SK-N-SH (cell line): ENCODE measurements around the gene IL32. TPM values are rescaled to one million over a fixed set of nuclear protein-coding genes. Genes with fewer than 3 reads are reported as not detected.
"Not testable (repeated sequence)": the region's sequence is repeated elsewhere in the genome, so short reads cannot be mapped to it uniquely, and the experiment has no call there.

Experiments used
- CTCF ChIA-PET: fragments of 300-600, 350-600 bp; formaldehyde crosslinking; extraction: SDS; loops from one replicate; lab custom pipeline; 2021; lab: Yijun Ruan, JAX
- POLR2A ChIA-PET: fragments of 350-600 bp; sonication (Branson Sonifier 250); formaldehyde crosslinking; extraction: SDS; loops from one replicate; lab custom pipeline; 2020; ENCODE audit warnings: antibody characterized with exemption, inconsistent platforms; lab: Yijun Ruan, JAX
- DNase-seq: peaks from one replicate; pipeline ENCODE4 v3.0.0; 2012
- H2AFZ ChIP-seq: fragments of 200-600 bp; sonication (generic); 2 replicates; pipeline ENCODE4 v1.8.1; 2016; ENCODE audit warnings: antibody characterized with exemption, mild to moderate bottlenecking, low read depth
- H3F3A ChIP-seq: fragments of 200-600 bp; sonication (generic); replicated peaks from 2 replicates; pipeline ENCODE3; 2016; ENCODE audit warnings: antibody characterized with exemption, mild to moderate bottlenecking; ENCODE audit not compliant: insufficient read depth
- H3K27ac ChIP-seq, 2 experiments: fragments of 200-500 bp in 1 of 2; fragments of 200-600 bp in 1 of 2; sonication (Bioruptor generic) in 1 of 2; sonication (generic), shearing (Covaris generic) in 1 of 2; 2 replicates each; pipeline versions ENCODE4 v1.5.1 to v1.6.1; 2014 to 2016; ENCODE audit warnings: low read depth in 2 of 2, inconsistent platforms in 1 of 2, low read length in 1 of 2, mild to moderate bottlenecking in 1 of 2, mixed read lengths in 1 of 2
- H3K27me3 ChIP-seq: fragments of 200-600 bp; sonication (generic), shearing (Covaris generic); 2 replicates; pipeline ENCODE4 v1.6.1; 2016; ENCODE audit warnings: mixed run types; ENCODE audit not compliant: insufficient read depth
- H3K36me3 ChIP-seq, 2 experiments: fragments of 200-500 bp in 1 of 2; fragments of 200-600 bp in 1 of 2; sonication (Bioruptor generic) in 1 of 2; sonication (generic) in 1 of 2; replicated peaks in 1 of 2; 2 replicates each; pipeline versions ENCODE3 to v1.5.1; 2014 to 2016; ENCODE audit warnings: low read length in 1 of 2, mild to moderate bottlenecking in 1 of 2; ENCODE audit not compliant: insufficient read depth in 2 of 2, control insufficient read depth in 1 of 2
- H3K4me1 ChIP-seq, 2 experiments: fragments of 200-500 bp in 1 of 2; fragments of 200-600 bp in 1 of 2; sonication (Bioruptor generic) in 1 of 2; sonication (generic), shearing (Covaris generic) in 1 of 2; 2 replicates each; pipeline versions ENCODE4 v1.5.1 to v1.6.1; 2014 to 2016; ENCODE audit warnings: low read depth in 1 of 2, low read length in 1 of 2, mixed run types in 1 of 2; ENCODE audit not compliant: insufficient read depth in 2 of 2, control insufficient read depth in 1 of 2
- H3K4me2 ChIP-seq: fragments of 200-600 bp; sonication (generic), shearing (Covaris generic); 2 replicates; pipeline ENCODE4 v1.6.1; 2017; ENCODE audit warnings: mixed run types
- H3K4me3 ChIP-seq, 2 experiments: fragments of 200-500 bp in 1 of 2; fragments of 200-600 bp in 1 of 2; sonication (Bioruptor generic) in 1 of 2; sonication (generic), shearing (Covaris generic) in 1 of 2; 2 replicates each; pipeline versions ENCODE4 v1.5.1 to v1.8.1; 2014 to 2016; ENCODE audit warnings: low read depth in 2 of 2, inconsistent platforms in 1 of 2, low read length in 1 of 2, mild to moderate bottlenecking in 1 of 2, mixed read lengths in 1 of 2, moderate library complexity in 1 of 2
- H3K79me2 ChIP-seq: fragments of 200-600 bp; sonication (generic); 2 replicates; pipeline ENCODE4 v1.8.1; 2017; ENCODE audit warnings: mild to moderate bottlenecking; ENCODE audit not compliant: insufficient read depth
- H3K9ac ChIP-seq: fragments of 200-600 bp; sonication (generic); 2 replicates; pipeline ENCODE4 v1.6.1; 2017; ENCODE audit warnings: mixed run types
- H3K9me2 ChIP-seq: fragments of 200-600 bp; sonication (generic); 2 replicates; pipeline ENCODE4 v1.6.1; 2017; ENCODE audit warnings: mixed run types
- H3K9me3 ChIP-seq: fragments of 200-600 bp; sonication (generic); 2 replicates; pipeline ENCODE4 v1.6.1; 2017; ENCODE audit warnings: mixed run types, mild to moderate bottlenecking, moderate library complexity
- H4K20me1 ChIP-seq: fragments of 200-600 bp; sonication (generic); 2 replicates; pipeline ENCODE4 v1.6.1; 2017; ENCODE audit warnings: mild to moderate bottlenecking, mixed run types; ENCODE audit not compliant: insufficient read depth
- EP300 ChIP-seq, 2 experiments: IDR thresholded peaks; 2 replicates each; pipeline versions ENCODE4 v1.4.0 to v1.6.1; 2012; ENCODE audit warnings: borderline replicate concordance in 1 of 2, low read depth in 1 of 2, low read length in 1 of 2
- FOXM1 ChIP-seq: IDR thresholded peaks from 2 replicates; pipeline ENCODE4 v1.4.0; 2012; ENCODE audit warnings: low read depth, mild to moderate bottlenecking
- GATA2 ChIP-seq: sonication (generic); formaldehyde crosslinking; IDR thresholded peaks from 2 replicates; pipeline ENCODE4 v1.5.0; 2020; ENCODE audit warnings: mild to moderate bottlenecking, missing genetic modification reagents
- MXI1 ChIP-seq: IDR thresholded peaks from 2 replicates; pipeline ENCODE4 v1.6.1; 2012; ENCODE audit warnings: mild to moderate bottlenecking, low read depth, low read length, improper control_type of control experiment
- NFIC ChIP-seq: IDR thresholded peaks from 2 replicates; pipeline ENCODE4 v1.4.0; 2012; ENCODE audit warnings: borderline replicate concordance
- POLR2AphosphoS5 ChIP-seq: IDR thresholded peaks from 2 replicates; pipeline ENCODE4 v1.6.1; 2012; ENCODE audit warnings: low read depth, low read length
- RAD21 ChIP-seq: IDR thresholded peaks from 2 replicates; pipeline ENCODE4 v1.6.1; 2012; ENCODE audit warnings: mild to moderate bottlenecking, low read length
- RXRA ChIP-seq: IDR thresholded peaks from 2 replicates; pipeline ENCODE4 v1.4.0; 2012; ENCODE audit warnings: low read depth, mild to moderate bottlenecking, borderline replicate concordance
- SIN3A ChIP-seq: IDR thresholded peaks from 2 replicates; pipeline ENCODE4 v1.6.1; 2012; ENCODE audit warnings: low read depth, mild to moderate bottlenecking, low read length, moderate library complexity, borderline replicate concordance
- SMC3 ChIP-seq: IDR thresholded peaks from 2 replicates; pipeline ENCODE4 v1.6.1; 2012; ENCODE audit warnings: low read depth, low read length, improper control_type of control experiment
- TAF1 ChIP-seq: IDR thresholded peaks from 2 replicates; pipeline ENCODE4 v1.6.1; 2012; ENCODE audit warnings: low read depth, mild to moderate bottlenecking, low read length, moderate library complexity, borderline replicate concordance
- TEAD4 ChIP-seq: IDR thresholded peaks from 2 replicates; pipeline ENCODE4 v1.4.0; 2012; ENCODE audit warnings: mild to moderate bottlenecking, borderline replicate concordance; ENCODE audit not compliant: insufficient read depth
- YY1 ChIP-seq: IDR thresholded peaks from 2 replicates; pipeline ENCODE4 v1.4.0; 2012; ENCODE audit warnings: low read depth, mild to moderate bottlenecking
- WGBS: methylation state at CpG from one replicate; pipeline ENCODE4 v1.1.6; 2017; ENCODE audit warnings: low lambda C conversion rate; 5-methylcytosine and 5-hydroxymethylcytosine counted together
- polyA plus RNA-seq, 3 experiments: library from polyadenylated mRNA; depleted of rRNA; stranded (reverse); fragments of >200 nt; gene quantifications; 2 replicates each; pipeline ENCODE4 v1.2.3, GENCODE V29; 2012
- TF ChIP-seq, protein P1 (sequence below): IDR thresholded peaks from 2 replicates; pipeline ENCODE4 v1.4.0; 2012; ENCODE audit warnings: low read depth
- TF ChIP-seq, protein P2 (sequence below): fragments of 150-350 bp; IDR thresholded peaks from 2 replicates; pipeline ENCODE4 v1.6.1; 2016; ENCODE audit warnings: mild to moderate bottlenecking, low read depth, low read length
- TF ChIP-seq, protein P3 (sequence below): IDR thresholded peaks from 2 replicates; pipeline ENCODE4; 2012
- TF ChIP-seq, protein P4 (sequence below): IDR thresholded peaks from 2 replicates; pipeline ENCODE4 v1.4.0; 2012; ENCODE audit warnings: low read depth, borderline replicate concordance

The IL32 gene
- polyA plus RNA-seq, 1 of the 3 experiments (the other 2 are of a cell fraction): 26.4 TPM

DNA sequence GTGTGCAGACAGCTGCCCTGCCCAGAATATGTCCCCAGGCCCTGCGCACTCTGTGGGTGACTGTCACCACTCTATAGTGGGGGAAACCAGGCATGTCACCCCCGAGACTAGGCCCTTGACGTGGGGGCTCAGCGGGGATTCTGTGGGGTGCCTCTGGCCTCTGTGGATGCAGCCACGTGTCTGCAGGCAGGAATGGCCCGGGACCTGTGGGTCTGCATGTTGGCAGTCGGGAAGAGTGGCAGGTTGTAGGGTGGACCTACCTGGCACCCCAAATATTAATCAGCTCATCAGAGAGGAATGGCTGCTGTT is 954 bp downstream of the IL32 start (continued):
- TF ChIP-seq MXI1: no peak
- TF ChIP-seq NFIC: no peak
- TF ChIP-seq, protein P1, sequence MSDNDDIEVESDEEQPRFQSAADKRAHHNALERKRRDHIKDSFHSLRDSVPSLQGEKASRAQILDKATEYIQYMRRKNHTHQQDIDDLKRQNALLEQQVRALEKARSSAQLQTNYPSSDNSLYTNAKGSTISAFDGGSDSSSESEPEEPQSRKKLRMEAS: no peak
- TF ChIP-seq YY1: no peak
- TF ChIP-seq EP300 (IDR thresholded peaks at IDR 0.05; ENCODE audit: borderline replicate concordance in 1 of 2, low read depth in 1 of 2, low read length in 1 of 2): no peak

DNA sequence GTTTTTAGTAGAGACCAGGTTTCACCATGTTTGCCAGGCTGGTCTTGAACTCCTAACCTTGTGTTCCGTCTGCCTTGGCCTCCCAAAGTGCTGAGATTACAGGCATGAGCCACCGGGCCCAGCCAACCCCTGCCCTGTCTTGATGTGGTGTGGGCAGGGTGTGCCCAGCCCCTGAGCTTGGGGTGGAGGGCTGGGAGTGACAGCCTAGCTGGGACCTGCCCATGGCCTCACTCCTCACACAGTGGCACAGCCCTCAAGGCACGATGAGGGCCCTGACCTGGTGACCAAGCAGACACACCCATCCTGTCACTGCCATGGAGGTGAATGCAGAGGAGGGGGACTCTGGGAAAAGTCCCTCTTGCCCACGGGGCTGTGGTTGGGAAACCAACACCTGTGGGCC is 3.0 kb downstream of the IL32 start:
- Histone ChIP-seq H3K4me2 (no peak overlapping the region), H2AFZ (no peak overlapping the region), H3K27me3 (no peaks in the 10 kb centered on the region; the same call in 1 of the 2 replicates), H3K9me3 (no peaks in the 10 kb centered on the region), H3K9me2 (no peaks in the 10 kb centered on the region), H3K9ac (no peak overlapping the region), H3K27ac (no peak overlapping the region), H3K4me1 (no peaks in the 10 kb centered on the region; a peak in 1 of 4 replicates), H3K79me2 (no peaks in the 10 kb centered on the region), H4K20me1 (no peaks in the 10 kb centered on the region), H3K4me3 (no peak overlapping the region), H3F3A (no peaks in the 10 kb centered on the region), H3K36me3 (no peaks in the 10 kb centered on the region)
- WGBS: 100% methylated on average over 1 of the region's 4 CpGs
- CTCF ChIA-PET: interaction anchor here (2.9 kb wide), 1 partner anchor 9 kb away, joined by 12 read pairs; no protein-coding TSS in a partner anchor
- TF ChIP-seq POLR2AphosphoS5 (no peak), RXRA (no peak), YY1 (no peak)
- TF ChIP-seq, protein P2, sequence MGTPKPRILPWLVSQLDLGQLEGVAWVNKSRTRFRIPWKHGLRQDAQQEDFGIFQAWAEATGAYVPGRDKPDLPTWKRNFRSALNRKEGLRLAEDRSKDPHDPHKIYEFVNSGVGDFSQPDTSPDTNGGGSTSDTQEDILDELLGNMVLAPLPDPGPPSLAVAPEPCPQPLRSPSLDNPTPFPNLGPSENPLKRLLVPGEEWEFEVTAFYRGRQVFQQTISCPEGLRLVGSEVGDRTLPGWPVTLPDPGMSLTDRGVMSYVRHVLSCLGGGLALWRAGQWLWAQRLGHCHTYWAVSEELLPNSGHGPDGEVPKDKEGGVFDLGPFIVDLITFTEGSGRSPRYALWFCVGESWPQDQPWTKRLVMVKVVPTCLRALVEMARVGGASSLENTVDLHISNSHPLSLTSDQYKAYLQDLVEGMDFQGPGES: no peak
- POLR2A ChIA-PET: no interaction called here
- no peak for DNase-seq

DNA sequence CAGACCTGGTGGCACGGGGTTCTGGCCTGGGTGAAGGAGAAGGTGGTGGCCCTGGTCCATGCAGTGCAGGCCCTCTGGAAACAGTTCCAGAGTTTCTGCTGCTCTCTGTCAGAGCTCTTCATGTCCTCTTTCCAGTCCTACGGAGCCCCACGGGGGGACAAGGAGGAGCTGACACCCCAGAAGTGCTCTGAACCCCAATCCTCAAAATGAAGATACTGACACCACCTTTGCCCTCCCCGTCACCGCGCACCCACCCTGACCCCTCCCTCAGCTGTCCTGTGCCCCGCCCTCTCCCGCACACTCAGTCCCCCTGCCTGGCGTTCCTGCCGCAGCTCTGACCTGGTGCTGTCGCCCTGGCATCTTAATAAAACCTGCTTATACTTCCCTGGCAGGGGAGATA is 3.7 kb downstream of the IL32 start:
- DNase-seq, H3K9me3 ChIP-seq, H3K36me3 ChIP-seq, H3K4me1 ChIP-seq, H3K4me3 ChIP-seq, H3K4me2 ChIP-seq, H3K27ac ChIP-seq, H3K27me3 ChIP-seq, H4K20me1 ChIP-seq, POLR2A ChIA-PET, H3F3A ChIP-seq, H2AFZ ChIP-seq, H3K9ac ChIP-seq, H3K79me2 ChIP-seq, H3K9me2 ChIP-seq: not testable (repeated sequence)
- 84% methylated on average over 10 of the region's 11 CpGs for WGBS
- CTCF ChIA-PET: interaction anchor here (2.9 kb wide), 1 partner anchor 10 kb away, joined by 12 read pairs; no protein-coding TSS in a partner anchor

DNA sequence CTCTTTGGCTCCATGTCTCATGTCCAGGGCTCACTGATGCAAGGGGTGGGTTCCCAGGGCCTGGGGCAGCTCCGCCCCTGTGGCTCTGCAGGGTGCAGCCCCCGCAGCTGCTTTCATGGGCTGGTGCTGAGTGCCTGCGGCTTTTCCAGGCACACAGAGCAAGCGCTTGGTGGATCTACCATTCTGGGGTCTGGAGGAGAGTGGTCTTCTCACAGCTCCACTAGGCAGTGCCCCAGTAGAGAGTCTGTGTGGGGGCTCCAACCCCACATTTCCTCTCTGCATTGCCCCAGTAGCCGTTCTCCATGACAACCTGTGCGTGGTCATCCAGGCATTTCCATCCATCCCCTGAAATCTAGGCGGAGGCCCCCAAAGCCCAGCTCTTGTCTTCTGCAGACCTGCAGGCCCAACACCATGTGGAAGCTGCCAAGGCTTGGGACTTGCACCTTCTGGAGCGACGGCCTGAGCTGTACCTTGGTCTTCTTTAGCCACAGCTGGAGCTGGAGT is 5.2 kb downstream of the IL32 start:
- ChIA-PET POLR2A (no interaction called here), CTCF (interaction anchor here (2.9 kb wide), 1 partner anchor 12 kb away, joined by 12 read pairs; no protein-coding TSS in a partner anchor)
- WGBS: 85% methylated on average over 6 of the region's 9 CpGs
- TF ChIP-seq TEAD4 (no peak), POLR2AphosphoS5 (no peak), GATA2 (CRISPR knock-in tag) (no peak), SIN3A (no peak), FOXM1 (no peak), RAD21 (no peak), SMC3 (no peak), TAF1 (no peak)
- TF ChIP-seq, protein P3, sequence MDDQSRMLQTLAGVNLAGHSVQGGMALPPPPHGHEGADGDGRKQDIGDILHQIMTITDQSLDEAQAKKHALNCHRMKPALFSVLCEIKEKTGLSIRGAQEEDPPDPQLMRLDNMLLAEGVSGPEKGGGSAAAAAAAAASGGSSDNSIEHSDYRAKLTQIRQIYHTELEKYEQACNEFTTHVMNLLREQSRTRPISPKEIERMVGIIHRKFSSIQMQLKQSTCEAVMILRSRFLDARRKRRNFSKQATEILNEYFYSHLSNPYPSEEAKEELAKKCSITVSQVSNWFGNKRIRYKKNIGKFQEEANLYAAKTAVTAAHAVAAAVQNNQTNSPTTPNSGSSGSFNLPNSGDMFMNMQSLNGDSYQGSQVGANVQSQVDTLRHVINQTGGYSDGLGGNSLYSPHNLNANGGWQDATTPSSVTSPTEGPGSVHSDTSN: no peak
- TF ChIP-seq, protein P4, sequence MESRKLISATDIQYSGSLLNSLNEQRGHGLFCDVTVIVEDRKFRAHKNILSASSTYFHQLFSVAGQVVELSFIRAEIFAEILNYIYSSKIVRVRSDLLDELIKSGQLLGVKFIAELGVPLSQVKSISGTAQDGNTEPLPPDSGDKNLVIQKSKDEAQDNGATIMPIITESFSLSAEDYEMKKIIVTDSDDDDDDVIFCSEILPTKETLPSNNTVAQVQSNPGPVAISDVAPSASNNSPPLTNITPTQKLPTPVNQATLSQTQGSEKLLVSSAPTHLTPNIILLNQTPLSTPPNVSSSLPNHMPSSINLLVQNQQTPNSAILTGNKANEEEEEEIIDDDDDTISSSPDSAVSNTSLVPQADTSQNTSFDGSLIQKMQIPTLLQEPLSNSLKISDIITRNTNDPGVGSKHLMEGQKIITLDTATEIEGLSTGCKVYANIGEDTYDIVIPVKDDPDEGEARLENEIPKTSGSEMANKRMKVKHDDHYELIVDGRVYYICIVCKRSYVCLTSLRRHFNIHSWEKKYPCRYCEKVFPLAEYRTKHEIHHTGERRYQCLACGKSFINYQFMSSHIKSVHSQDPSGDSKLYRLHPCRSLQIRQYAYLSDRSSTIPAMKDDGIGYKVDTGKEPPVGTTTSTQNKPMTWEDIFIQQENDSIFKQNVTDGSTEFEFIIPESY: no peak

More for the DNA sequence above, 5.2 kb downstream of the IL32 start:
- Histone ChIP-seq H3K9ac (no peak overlapping the region), H3K4me2 (no peak overlapping the region), H3K27me3 (peaks cover 10% of the 10 kb centered on the region), H3K27ac (no peak overlapping the region), H4K20me1 (no peaks in the 10 kb centered on the region), H3K9me2 (no peaks in the 10 kb centered on the region), H3K4me1 (no peaks in the 10 kb centered on the region; a peak in 1 of 4 replicates), H3K9me3 (no peaks in the 10 kb centered on the region), H2AFZ (no peak overlapping the region), H3F3A (no peaks in the 10 kb centered on the region), H3K4me3 (no peak overlapping the region), H3K79me2 (no peaks in the 10 kb centered on the region), H3K36me3 (no peaks in the 10 kb centered on the region)
- no peak for DNase-seq
